RWPE2 (cell line): ENCODE results near the gene TMEM231.
"Not testable (repeated sequence)": the region's sequence is repeated elsewhere in the genome, so short reads cannot be mapped to it uniquely, and the experiment has no call there.

Source experiments
- ATAC-seq: fragments of 200-7000 bp; cut with Tn5 transposase; 3 replicates; pipeline ENCODE4 v1.9.1; 2021; ENCODE audit warnings: low read depth
- DNase-seq: peaks from one replicate; pipeline ENCODE4 v3.0.0-alpha.2; 2020; ENCODE audit warnings: low spot score
- H3K27ac ChIP-seq: fragments of 450-650 bp; 2 replicates; pipeline ENCODE4 v1.5.1; 2017; ENCODE audit warnings: mild to moderate bottlenecking; ENCODE audit not compliant: poor library complexity, severe bottlenecking
- H3K27me3 ChIP-seq: fragments of 250-450 bp; sonication (Bioruptor Pico); 2 replicates; pipeline ENCODE4 v1.5.1; 2021; ENCODE audit warnings: mild to moderate bottlenecking, moderate library complexity; ENCODE audit not compliant: insufficient read depth, poor library complexity, severe bottlenecking
- H3K36me3 ChIP-seq: fragments of 250-450 bp; sonication (Bioruptor Pico); 2 replicates; pipeline ENCODE4 v1.5.1; 2020; ENCODE audit warnings: low read depth, mild to moderate bottlenecking, moderate library complexity
- H3K4me1 ChIP-seq: fragments of 250-450 bp; sonication (Bioruptor Pico); 2 replicates; pipeline ENCODE4 v1.5.1; 2021; ENCODE audit warnings: mild to moderate bottlenecking, moderate library complexity; ENCODE audit not compliant: insufficient read depth, poor library complexity, severe bottlenecking
- H3K4me3 ChIP-seq: fragments of 250-450 bp; sonication (Bioruptor Pico); 2 replicates; pipeline ENCODE4 v1.5.1; 2021; ENCODE audit warnings: mild to moderate bottlenecking, moderate library complexity; ENCODE audit not compliant: severe bottlenecking
- H3K9me3 ChIP-seq: fragments of 250-450 bp; sonication (Bioruptor Pico); 2 replicates; pipeline ENCODE4 v1.5.1; 2021; ENCODE audit warnings: mild to moderate bottlenecking, moderate library complexity; ENCODE audit not compliant: severe bottlenecking
- CTCF ChIP-seq: fragments of 450-650 bp; IDR thresholded peaks from one replicate; pipeline ENCODE4 v1.5.1; 2017; ENCODE audit warnings: mild to moderate bottlenecking, moderate library complexity; ENCODE audit not compliant: poor library complexity, severe bottlenecking

TMEM231 gene

DNA sequence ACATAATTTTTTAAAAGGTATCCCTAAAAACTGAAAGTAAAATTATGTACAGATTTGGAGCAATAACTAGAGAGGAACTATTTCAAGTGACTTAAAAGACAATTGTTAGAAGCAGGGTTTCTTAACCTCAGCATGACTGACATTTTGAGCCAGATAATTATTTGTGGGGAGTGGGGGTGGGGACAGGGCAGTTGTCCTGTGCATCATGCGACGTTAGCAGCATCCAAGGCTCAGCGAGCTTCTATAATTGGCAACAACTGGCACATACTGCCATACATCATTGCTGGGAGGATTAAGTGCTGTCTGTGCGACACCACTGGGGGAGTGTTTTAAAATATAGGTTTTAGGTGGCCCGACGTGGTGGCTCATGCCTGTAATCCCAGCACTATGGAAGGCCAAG, 37.3 kb upstream of the TMEM231 start:
- Histone ChIP-seq H3K27ac (no peak overlapping the region), H3K36me3 (peaks cover 32% of the 10 kb centered on the region), H3K4me3 (no peak overlapping the region), H3K9me3 (no peaks in the 10 kb centered on the region), H3K4me1 (peaks cover 16% of the 10 kb centered on the region), H3K27me3 (no peaks in the 10 kb centered on the region)
- no peak for TF ChIP-seq CTCF
- no peak for DNase-seq
- no peak for ATAC-seq

GRCh38 chr16:75591927-75592326, 35.9 kb upstream of the TMEM231 start:
- not testable (repeated sequence) for DNase-seq, H3K9me3 ChIP-seq, H3K27ac ChIP-seq, H3K4me3 ChIP-seq, H3K27me3 ChIP-seq, ATAC-seq
- Histone ChIP-seq H3K4me1 (peaks cover 16% of the 10 kb centered on the region), H3K36me3 (peaks cover 26% of the 10 kb centered on the region)

- Histone ChIP-seq H3K9me3 (no peaks in the 10 kb centered on the region), H3K27ac (no peak overlapping the region), H3K4me1 (peaks cover 16% of the 10 kb centered on the region), H3K27me3 (no peaks in the 10 kb centered on the region), H3K36me3 (peaks cover 23% of the 10 kb centered on the region), H3K4me3 (no peak overlapping the region)
- TF ChIP-seq CTCF, result no peak
- ATAC-seq (no peak), DNase-seq (no peak)
These were observed 35.1 kb upstream of the TMEM231 start for GRCh38 chr16:75590920-75591843.

DNA sequence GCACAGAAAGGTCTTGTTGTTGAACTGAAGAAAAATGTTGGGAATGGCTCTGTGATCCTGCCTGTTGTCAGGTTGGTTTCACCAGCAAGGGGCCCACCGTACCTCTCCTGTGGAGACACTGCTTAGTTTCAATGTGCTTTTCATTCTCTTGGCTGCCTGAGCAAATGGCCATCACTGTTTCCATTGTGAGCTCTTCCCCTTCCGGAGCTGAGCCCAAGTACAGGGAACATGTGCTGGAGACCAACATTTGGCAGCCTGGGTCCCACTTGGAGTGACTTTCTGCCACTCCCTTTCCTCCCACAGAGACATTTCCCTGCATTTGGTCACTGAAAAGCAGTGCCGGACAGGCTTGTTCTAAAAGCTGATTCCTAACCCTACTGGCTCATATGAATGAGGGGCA, 33.3 kb upstream of the TMEM231 start:
- H3K27ac ChIP-seq, result no peak overlapping the region
- H3K4me3 ChIP-seq, result no peak overlapping the region
- peaks cover 6% of the 10 kb centered on the region for H3K4me1 ChIP-seq
- TF ChIP-seq CTCF, result no peak
- H3K9me3 ChIP-seq, result no peaks in the 10 kb centered on the region
- H3K36me3 ChIP-seq, result peaks cover 13% of the 10 kb centered on the region
- H3K27me3 ChIP-seq, result no peaks in the 10 kb centered on the region
- ATAC-seq (no peak), DNase-seq (no peak)

GRCh38 chr16:75588716-75589115, 32.7 kb upstream of the TMEM231 start:
- no peak for DNase-seq
- ATAC-seq, result no peak

More at GRCh38 chr16:75588716-75589115, 32.7 kb upstream of the TMEM231 start:
- H3K27ac ChIP-seq, result no peak overlapping the region
- no peaks in the 10 kb centered on the region for H3K27me3 ChIP-seq
- no peak overlapping the region for H3K4me3 ChIP-seq
- H3K36me3 ChIP-seq, result peaks cover 8% of the 10 kb centered on the region
- no peak for TF ChIP-seq CTCF
- H3K4me1 ChIP-seq, result peaks cover under 1% of the 10 kb centered on the region
- H3K9me3 ChIP-seq, result no peaks in the 10 kb centered on the region
